Calu3 (cell line): ENCODE results near the gene MAGI1. TPM values are rescaled to one million over a fixed set of nuclear protein-coding genes. Genes with fewer than 3 reads are reported as not detected.

ENCODE experiments used
- BruUV-seq: library from RNA; stranded (reverse); fragments of 400-500 nt; replicated peaks from 2 replicates; lab custom pipeline; 2021; lab: Mats Ljungman, UMichigan
- CTCF ChIA-PET: fragments of 300-600 bp; sonication (Branson Sonifier 250); formaldehyde crosslinking; loops from one replicate; lab custom pipeline; 2022; ENCODE audit warnings: antibody characterized with exemption; lab: Charles Lee
- DNase-seq: peaks from one replicate; pipeline ENCODE4 v3.0.0; 2022
- H3K27ac Mint-ChIP-seq: one replicate; pipeline ENCODE4 v1.8.0; 2022; ENCODE audit warnings: mixed read lengths; ENCODE audit not compliant: unreplicated experiment
- H3K27me3 Mint-ChIP-seq: one replicate; pipeline ENCODE4 v1.8.0; 2022; ENCODE audit warnings: mixed read lengths; ENCODE audit not compliant: unreplicated experiment
- H3K36me3 Mint-ChIP-seq: one replicate; pipeline ENCODE4 v1.8.0; 2022; ENCODE audit warnings: mild to moderate bottlenecking, moderate library complexity, mixed read lengths; ENCODE audit not compliant: insufficient read depth, unreplicated experiment
- H3K4me1 Mint-ChIP-seq: one replicate; pipeline ENCODE4 v1.8.0; 2022; ENCODE audit warnings: mild to moderate bottlenecking, low read depth, mixed read lengths; ENCODE audit not compliant: unreplicated experiment
- H3K4me3 Mint-ChIP-seq: one replicate; pipeline ENCODE4 v1.8.0; 2022; ENCODE audit warnings: mild to moderate bottlenecking, low read depth, moderate library complexity, mixed read lengths; ENCODE audit not compliant: unreplicated experiment
- H3K9me3 Mint-ChIP-seq: one replicate; pipeline ENCODE4 v1.8.0; 2022; ENCODE audit warnings: low read depth, mixed read lengths; ENCODE audit not compliant: unreplicated experiment
- CTCF ChIP-seq: fragments of 200-600 bp; IDR thresholded peaks from one replicate; pipeline ENCODE4 v1.8.0; 2022; ENCODE audit warnings: antibody characterized with exemption; ENCODE audit not compliant: unreplicated experiment
- intact Hi-C: fragments of 100-400 bp; cut with micrococcal nuclease; formaldehyde crosslinking; loops from one replicate; pipeline ENCODE4 v1.10.0; 2022; ENCODE audit not compliant: unreplicated experiment
- total RNA-seq: library from RNA; stranded (reverse); gene quantifications from 2 replicates; pipeline ENCODE4 v1.2.3, GENCODE V29; 2022

The MAGI1 gene
- total RNA-seq, 1 experiment from 2014 or later, result 76.4 TPM

GRCh38 chr3:65639444-65639843, 399.3 kb downstream of the MAGI1 start:
- CTCF ChIA-PET, result no interaction called here

GRCh38 chr3:65638301-65638700, 400.4 kb downstream of the MAGI1 start:
- BruUV-seq, result no TSS peak
- H3K4me3 Mint-ChIP-seq, result no peak overlapping the region
- no peaks in the 10 kb centered on the region for H3K27me3 Mint-ChIP-seq
- intact Hi-C loops, result no loop called here
- no peaks in the 10 kb centered on the region for H3K36me3 Mint-ChIP-seq
- no peak for DNase-seq
- H3K4me1 Mint-ChIP-seq, result no peaks in the 10 kb centered on the region
- CTCF ChIA-PET, result no interaction called here
- no peaks in the 10 kb centered on the region for H3K9me3 Mint-ChIP-seq
- H3K27ac Mint-ChIP-seq, result no peak overlapping the region
- no peak for TF ChIP-seq CTCF

More at GRCh38 chr3:65639444-65639843, 399.3 kb downstream of the MAGI1 start:
- no peak for DNase-seq
- Mint-ChIP-seq H3K4me3 (no peak overlapping the region), H3K9me3 (peaks cover 3% of the 10 kb centered on the region), H3K36me3 (no peaks in the 10 kb centered on the region), H3K27ac (no peak overlapping the region), H3K27me3 (no peaks in the 10 kb centered on the region), H3K4me1 (peaks cover 9% of the 10 kb centered on the region)
- BruUV-seq, result no TSS peak
- intact Hi-C loops, result no loop called here
- TF ChIP-seq CTCF, result no peak

- Mint-ChIP-seq H3K9me3 (no peaks in the 10 kb centered on the region), H3K27me3 (no peaks in the 10 kb centered on the region), H3K27ac (no peak overlapping the region), H3K36me3 (no peaks in the 10 kb centered on the region), H3K4me3 (no peak overlapping the region), H3K4me1 (no peaks in the 10 kb centered on the region)
- CTCF ChIA-PET, result no interaction called here
- no peak for DNase-seq
- intact Hi-C loops, result no loop called here
- TF ChIP-seq CTCF, result no peak
- BruUV-seq, result no TSS peak
Measured at GRCh38 chr3:65636326-65636725, 402.4 kb downstream of the MAGI1 start.

GRCh38 chr3:65635657-65636056, 403.1 kb downstream of the MAGI1 start:
- TF ChIP-seq CTCF, result no peak
- H3K9me3 Mint-ChIP-seq, result no peaks in the 10 kb centered on the region
- H3K4me3 Mint-ChIP-seq, result no peak overlapping the region
- intact Hi-C loops, result no loop called here
- H3K4me1 Mint-ChIP-seq, result no peaks in the 10 kb centered on the region
- no peak overlapping the region for H3K27ac Mint-ChIP-seq
- no peaks in the 10 kb centered on the region for H3K36me3 Mint-ChIP-seq
- DNase-seq, result no peak
- BruUV-seq, result no TSS peak
- no peaks in the 10 kb centered on the region for H3K27me3 Mint-ChIP-seq
- CTCF ChIA-PET, result no interaction called here
